Loucy (cell line): Measurements from ENCODE around the gene GIGYF1.
"Not testable (repeated sequence)": the region's sequence is repeated elsewhere in the genome, so short reads cannot be mapped to it uniquely, and the experiment has no call there.

Experiments used
- H2AFZ ChIP-seq: fragments of 200-600 bp; sonication (generic); 2 replicates; pipeline ENCODE4 v1.6.0; 2016; ENCODE audit warnings: antibody characterized with exemption, mild to moderate bottlenecking, low read length, moderate library complexity
- H3F3A ChIP-seq: fragments of 200-600 bp; 2 replicates; pipeline ENCODE4 v1.6.0; 2016; ENCODE audit warnings: antibody characterized with exemption, low read depth, mild to moderate bottlenecking
- H3K27me3 ChIP-seq: fragments of 200-600 bp; sonication (generic); 2 replicates; pipeline ENCODE4 v1.6.1; 2014; ENCODE audit warnings: low read length, mild to moderate bottlenecking; ENCODE audit not compliant: insufficient read depth, poor library complexity, severe bottlenecking
- H3K36me3 ChIP-seq: fragments of 200-600 bp; sonication (generic); 2 replicates; pipeline ENCODE4 v1.6.1; 2016; ENCODE audit warnings: low read length; ENCODE audit not compliant: insufficient read depth
- H3K4me1 ChIP-seq: fragments of 200-600 bp; sonication (generic); 2 replicates; pipeline ENCODE4 v1.5.1; 2014; ENCODE audit warnings: low read length, mild to moderate bottlenecking; ENCODE audit not compliant: insufficient read depth, poor library complexity, severe bottlenecking
- H3K4me2 ChIP-seq: fragments of 200-600 bp; sonication (generic); 2 replicates; pipeline ENCODE4 v1.6.0; 2014; ENCODE audit warnings: antibody characterized with exemption, low read length, low read depth, mild to moderate bottlenecking; ENCODE audit not compliant: poor library complexity, severe bottlenecking
- H3K4me3 ChIP-seq: fragments of 200-600 bp; sonication (generic); 2 replicates; pipeline ENCODE4 v1.5.1; 2014; ENCODE audit warnings: low read length, mild to moderate bottlenecking, mixed read lengths; ENCODE audit not compliant: poor library complexity, severe bottlenecking
- H3K79me2 ChIP-seq: fragments of 200-600 bp; sonication (generic); 2 replicates; pipeline ENCODE4 v1.6.1; 2014; ENCODE audit warnings: low read length; ENCODE audit not compliant: insufficient read depth
- H3K9ac ChIP-seq: fragments of 200-600 bp; sonication (generic); 2 replicates; pipeline ENCODE4 v1.6.0; 2014; ENCODE audit warnings: mild to moderate bottlenecking, low read depth, low read length, moderate library complexity; ENCODE audit not compliant: poor library complexity, severe bottlenecking
- H3K9me2 ChIP-seq: fragments of 200-600 bp; sonication (generic); replicated peaks from 2 replicates; pipeline ENCODE4 v1.6.1; 2016; ENCODE audit warnings: low read depth, low read length, mixed read lengths
- H3K9me3 ChIP-seq: fragments of 200-600 bp; sonication (generic); 2 replicates; pipeline ENCODE4 v1.6.1; 2014; ENCODE audit warnings: mild to moderate bottlenecking, antibody characterized with exemption, low read length, low read depth; ENCODE audit not compliant: insufficient read depth
- H4K20me1 ChIP-seq: fragments of 200-600 bp; sonication (generic); 2 replicates; pipeline ENCODE4 v1.6.0; 2014; ENCODE audit warnings: antibody characterized with exemption, low read length, mild to moderate bottlenecking; ENCODE audit not compliant: insufficient read depth, poor library complexity, severe bottlenecking
- EZH2phosphoT487 ChIP-seq: fragments of 200-600 bp; IDR thresholded peaks from 2 replicates; pipeline ENCODE4 v1.6.1; 2018; ENCODE audit warnings: antibody characterized with exemption, mild to moderate bottlenecking, moderate library complexity, borderline replicate concordance
- TF ChIP-seq, protein P1 (sequence below): fragments of 200-600 bp; sonication (generic); conservative IDR thresholded peaks from 2 replicates; pipeline ENCODE4 v1.5.1; 2014; ENCODE audit warnings: mild to moderate bottlenecking, antibody characterized with exemption, low read length

GIGYF1 gene

DNA sequence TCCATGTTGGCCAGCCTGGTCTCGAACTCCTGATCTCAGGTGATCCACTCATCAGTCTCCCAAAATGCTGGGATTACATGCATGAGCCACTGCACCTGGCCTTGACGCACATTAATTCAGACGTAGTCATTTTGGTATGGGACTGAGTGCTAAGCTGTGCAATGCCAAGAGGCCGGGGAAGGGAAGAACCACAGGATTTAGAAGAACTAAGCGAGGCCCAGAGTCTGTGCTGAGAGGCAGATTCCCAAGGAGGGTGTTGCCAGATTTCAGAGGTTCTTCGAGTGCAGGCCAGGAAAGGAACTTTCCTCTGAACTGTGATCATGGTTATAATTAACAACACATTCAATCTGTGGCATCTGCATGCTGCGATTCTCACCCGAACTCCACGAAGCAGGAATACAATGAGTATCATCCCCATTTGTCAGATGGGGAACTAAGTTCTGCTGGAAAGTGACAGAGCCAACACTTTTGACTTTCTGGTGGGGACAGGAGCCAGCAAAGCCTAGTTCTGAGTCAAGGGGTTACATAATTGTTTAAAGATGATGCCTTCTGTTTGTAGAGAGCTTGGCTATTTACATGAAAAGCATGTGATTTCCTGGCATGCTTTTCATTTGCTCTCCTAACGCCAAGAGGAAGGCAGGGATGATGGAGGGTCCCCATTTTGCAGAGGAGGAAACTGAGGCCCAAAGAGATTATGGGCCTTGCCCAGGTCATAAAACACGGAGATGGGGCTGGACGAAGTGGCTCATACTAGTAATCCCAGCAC lies 33.1 kb upstream of the GIGYF1 start:
- Histone ChIP-seq H3K27me3 (no peaks in the 10 kb centered on the region), H3K9me2 (no peaks in the 10 kb centered on the region), H3K4me2 (no peak overlapping the region), H3K36me3 (no peaks in the 10 kb centered on the region), H3K79me2 (no peaks in the 10 kb centered on the region), H3K4me3 (no peak overlapping the region), H3F3A (no peaks in the 10 kb centered on the region), H2AFZ (no peak overlapping the region; the same call in 1 of the 2 replicates), H3K4me1 (no peaks in the 10 kb centered on the region), H4K20me1 (no peaks in the 10 kb centered on the region), H3K9ac (no peak overlapping the region), H3K9me3 (no peaks in the 10 kb centered on the region)
- TF ChIP-seq EZH2phosphoT487: no peak
- TF ChIP-seq, protein P1, sequence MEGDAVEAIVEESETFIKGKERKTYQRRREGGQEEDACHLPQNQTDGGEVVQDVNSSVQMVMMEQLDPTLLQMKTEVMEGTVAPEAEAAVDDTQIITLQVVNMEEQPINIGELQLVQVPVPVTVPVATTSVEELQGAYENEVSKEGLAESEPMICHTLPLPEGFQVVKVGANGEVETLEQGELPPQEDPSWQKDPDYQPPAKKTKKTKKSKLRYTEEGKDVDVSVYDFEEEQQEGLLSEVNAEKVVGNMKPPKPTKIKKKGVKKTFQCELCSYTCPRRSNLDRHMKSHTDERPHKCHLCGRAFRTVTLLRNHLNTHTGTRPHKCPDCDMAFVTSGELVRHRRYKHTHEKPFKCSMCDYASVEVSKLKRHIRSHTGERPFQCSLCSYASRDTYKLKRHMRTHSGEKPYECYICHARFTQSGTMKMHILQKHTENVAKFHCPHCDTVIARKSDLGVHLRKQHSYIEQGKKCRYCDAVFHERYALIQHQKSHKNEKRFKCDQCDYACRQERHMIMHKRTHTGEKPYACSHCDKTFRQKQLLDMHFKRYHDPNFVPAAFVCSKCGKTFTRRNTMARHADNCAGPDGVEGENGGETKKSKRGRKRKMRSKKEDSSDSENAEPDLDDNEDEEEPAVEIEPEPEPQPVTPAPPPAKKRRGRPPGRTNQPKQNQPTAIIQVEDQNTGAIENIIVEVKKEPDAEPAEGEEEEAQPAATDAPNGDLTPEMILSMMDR: no peak

DNA sequence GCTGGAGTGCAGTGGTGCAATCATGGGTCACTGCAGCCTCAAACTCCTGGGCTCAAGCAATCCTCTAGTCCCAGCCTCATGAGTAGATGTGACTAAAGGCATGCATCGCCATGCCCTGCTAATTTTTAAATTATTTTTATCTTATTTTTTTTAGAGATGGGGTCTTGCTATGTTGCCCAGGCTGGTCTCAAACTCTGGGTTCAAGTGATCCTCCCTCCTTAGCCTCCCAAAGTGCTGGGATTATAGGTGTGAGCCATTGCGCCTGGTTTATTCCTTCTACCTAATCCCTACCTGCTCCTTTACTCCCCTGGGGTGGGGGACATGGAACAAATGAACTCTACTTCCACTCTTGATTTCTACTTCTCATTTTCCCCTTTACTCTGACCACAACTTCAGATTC lies 30.3 kb upstream of the GIGYF1 start:
- H3K27me3 ChIP-seq, H3K9me2 ChIP-seq, H3K4me3 ChIP-seq, H3F3A ChIP-seq, H3K4me2 ChIP-seq, H4K20me1 ChIP-seq, H3K9ac ChIP-seq, H3K4me1 ChIP-seq, H2AFZ ChIP-seq, H3K9me3 ChIP-seq, H3K79me2 ChIP-seq, H3K36me3 ChIP-seq: not testable (repeated sequence)

DNA sequence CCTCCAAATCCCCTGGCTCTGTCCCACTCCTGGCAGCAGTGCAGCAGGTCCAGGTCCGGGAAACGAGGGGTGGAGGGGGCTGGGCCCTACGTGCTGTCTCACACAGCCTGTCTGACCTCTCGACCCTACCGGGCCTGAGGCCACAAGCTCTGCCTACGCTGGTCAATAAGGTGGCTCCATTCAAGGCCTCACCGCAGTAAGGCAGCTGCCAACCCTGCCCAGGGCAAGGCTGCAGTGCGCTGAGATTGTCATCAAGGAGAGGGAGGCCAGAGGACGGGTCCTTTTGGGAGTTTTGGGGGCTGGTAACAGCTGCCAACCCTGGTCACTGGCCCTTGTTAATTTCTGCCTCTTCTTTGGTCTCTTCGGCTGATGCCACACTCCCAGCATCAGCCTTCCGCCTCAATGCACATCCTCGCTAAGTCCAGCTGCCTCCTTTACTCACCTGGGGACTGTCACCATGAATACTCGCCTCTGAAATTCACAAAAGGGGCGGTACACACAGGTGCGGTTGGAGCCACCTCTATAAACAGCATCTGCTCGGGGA lies 29.8 kb upstream of the GIGYF1 start:
- H3K9ac ChIP-seq: no peak overlapping the region
- no peaks in the 10 kb centered on the region for H3K36me3 ChIP-seq
- no peak overlapping the region for H2AFZ ChIP-seq
- H3F3A ChIP-seq: no peaks in the 10 kb centered on the region
- H3K79me2 ChIP-seq: no peaks in the 10 kb centered on the region
- H3K9me2 ChIP-seq: no peaks in the 10 kb centered on the region
- no peaks in the 10 kb centered on the region for H3K9me3 ChIP-seq
- H3K4me1 ChIP-seq: no peaks in the 10 kb centered on the region
- H4K20me1 ChIP-seq: no peaks in the 10 kb centered on the region
- no peak overlapping the region for H3K4me3 ChIP-seq
- TF ChIP-seq, protein P1: no peak
- no peak for TF ChIP-seq EZH2phosphoT487
- H3K4me2 ChIP-seq: no peak overlapping the region
- no peaks in the 10 kb centered on the region for H3K27me3 ChIP-seq
